Smooth muscle cell (in vitro differentiated cells): ENCODE measurements around the gene PLEKHH3. TPM values are rescaled to one million over a fixed set of nuclear protein-coding genes. Genes with fewer than 3 reads are reported as not detected.

Source experiments
- DNase-seq: peaks from one replicate; lab custom pipeline; 2025; ENCODE audit not compliant: unreplicated experiment; lab: John Stamatoyannopoulos, UW
- H2AFZ ChIP-seq: fragments of 200-600 bp; sonication (generic); 2 replicates; pipeline ENCODE4 v1.6.0; 2016; ENCODE audit warnings: antibody characterized with exemption, low read depth, mild to moderate bottlenecking
- H3F3A ChIP-seq: fragments of 200-600 bp; sonication (generic); 2 replicates; pipeline ENCODE4 v1.6.0; 2017; ENCODE audit warnings: antibody characterized with exemption, low read depth
- H3K27ac ChIP-seq: fragments of 200-600 bp; sonication (generic); 2 replicates; pipeline ENCODE4 v1.5.1; 2016; ENCODE audit warnings: low read depth, mild to moderate bottlenecking
- H3K27me3 ChIP-seq: fragments of 200-600 bp; sonication (generic); 2 replicates; pipeline ENCODE4 v1.6.1; 2016; ENCODE audit warnings: low read depth, mild to moderate bottlenecking
- H3K36me3 ChIP-seq: fragments of 200-600 bp; sonication (generic); 2 replicates; pipeline ENCODE4 v1.5.1; 2016; ENCODE audit warnings: low read depth
- H3K4me1 ChIP-seq: fragments of 200-600 bp; sonication (generic); 2 replicates; pipeline ENCODE4 v1.5.1; 2016; ENCODE audit warnings: low read depth
- H3K4me2 ChIP-seq: fragments of 200-600 bp; sonication (generic); 2 replicates; pipeline ENCODE4 v1.6.0; 2016; ENCODE audit warnings: mild to moderate bottlenecking
- H3K4me3 ChIP-seq: fragments of 200-600 bp; sonication (generic); 2 replicates; pipeline ENCODE4 v1.5.1; 2016; ENCODE audit warnings: mild to moderate bottlenecking
- H3K79me2 ChIP-seq: fragments of 200-600 bp; sonication (generic); 2 replicates; pipeline ENCODE4 v1.6.0; 2016; ENCODE audit warnings: low read depth, mild to moderate bottlenecking
- H3K9ac ChIP-seq: fragments of 200-600 bp; sonication (generic); 2 replicates; pipeline ENCODE4 v1.6.0; 2016; ENCODE audit warnings: low read depth
- H3K9me3 ChIP-seq: fragments of 200-600 bp; sonication (generic); replicated peaks from 2 replicates; pipeline ENCODE4 v1.5.1; 2016; ENCODE audit warnings: low read depth
- H4K20me1 ChIP-seq: fragments of 200-600 bp; sonication (generic); 2 replicates; pipeline ENCODE4 v1.6.0; 2016; ENCODE audit warnings: low read depth
- CTCF ChIP-seq: fragments of 200-600 bp; sonication (generic); IDR thresholded peaks from 2 replicates; pipeline ENCODE4 v1.5.1; 2017; ENCODE audit warnings: borderline replicate concordance, mild to moderate bottlenecking, antibody characterized with exemption; ENCODE audit not compliant: insufficient read depth, poor library complexity, severe bottlenecking
- WGBS: methylation state at CpG from one replicate; pipeline ENCODE4 v1.1.7; 2016; ENCODE audit warnings: low lambda C conversion rate; 5-methylcytosine and 5-hydroxymethylcytosine counted together
- polyA plus RNA-seq: library from polyadenylated mRNA; unstranded; fragments of >200 nt; fragmentation: Nextera tagmentation; extraction: Ambion mirVana; gene quantifications from 2 replicates; pipeline ENCODE4 v1.2.1, GENCODE V29; 2016
- total RNA-seq: library from RNA; depleted of rRNA; stranded (reverse); fragments of >200 nt; gene quantifications from 2 replicates; pipeline ENCODE4 v1.2.3, GENCODE V29; 2014

Gene PLEKHH3
- total and polyA plus RNA-seq, 2 experiments from 2014 or later, result 5.0 to 23.7 TPM

- WGBS, result 72% methylated on average over 4 of the region's 4 CpGs
- Histone ChIP-seq H3K9me3 (no peaks in the 10 kb centered on the region), H3K4me1 (peaks cover 14% of the 10 kb centered on the region), H3K27me3 (no peaks in the 10 kb centered on the region), H3K9ac (no peak overlapping the region), H3F3A (no peaks in the 10 kb centered on the region), H3K27ac (no peak overlapping the region), H3K4me3 (no peak overlapping the region), H3K4me2 (peak overlapping the region; percentile 36), H2AFZ (no peak overlapping the region), H3K79me2 (no peaks in the 10 kb centered on the region), H4K20me1 (no peaks in the 10 kb centered on the region), H3K36me3 (no peaks in the 10 kb centered on the region)
- no peak for TF ChIP-seq CTCF
- DNase-seq, result no peak
These were observed 22.6 kb upstream of the PLEKHH3 start for GRCh38 chr17:42699415-42699740.

GRCh38 chr17:42698736-42699414 lies 22.1 kb upstream of the PLEKHH3 start:
- peak overlapping the region; percentile 36 for H3K4me2 ChIP-seq
- DNase-seq, result no peak

GRCh38 chr17:42697108-42697811 lies 20.5 kb upstream of the PLEKHH3 start:
- no peaks in the 10 kb centered on the region for H4K20me1 ChIP-seq
- no peak overlapping the region for H3K9ac ChIP-seq
- H3K4me3 ChIP-seq, result no peak overlapping the region
- no peaks in the 10 kb centered on the region for H3K27me3 ChIP-seq
- TF ChIP-seq CTCF, result no peak
- H3F3A ChIP-seq, result no peaks in the 10 kb centered on the region
- DNase-seq, result no peak
- no peak overlapping the region for H3K4me2 ChIP-seq
- H3K4me1 ChIP-seq, result peaks cover 14% of the 10 kb centered on the region
- H3K79me2 ChIP-seq, result no peaks in the 10 kb centered on the region
- H3K9me3 ChIP-seq, result no peaks in the 10 kb centered on the region
- H3K27ac ChIP-seq, result no peak overlapping the region
- no peak overlapping the region for H2AFZ ChIP-seq
- 97% methylated on average over 19 of the region's 19 CpGs for WGBS
- no peaks in the 10 kb centered on the region for H3K36me3 ChIP-seq

More at GRCh38 chr17:42698736-42699414, 22.1 kb upstream of the PLEKHH3 start:
- no peak for TF ChIP-seq CTCF
- Histone ChIP-seq H2AFZ (no peak overlapping the region), H3K36me3 (no peaks in the 10 kb centered on the region), H3K27me3 (no peaks in the 10 kb centered on the region), H3K9me3 (no peaks in the 10 kb centered on the region), H4K20me1 (no peaks in the 10 kb centered on the region), H3K4me1 (peaks cover 14% of the 10 kb centered on the region), H3K27ac (no peak overlapping the region), H3F3A (no peaks in the 10 kb centered on the region), H3K79me2 (no peaks in the 10 kb centered on the region), H3K9ac (no peak overlapping the region), H3K4me3 (no peak overlapping the region)
- WGBS, result 26% methylated on average over 2 of the region's 2 CpGs
